ENCODE results near the gene NTMT1. TPM values are rescaled to one million over a fixed set of nuclear protein-coding genes. Genes with fewer than 3 reads are reported as not detected.

NTMT1 gene
- total RNA-seq, 1 donor from 2014 or later, result 15.5 TPM

DNA sequence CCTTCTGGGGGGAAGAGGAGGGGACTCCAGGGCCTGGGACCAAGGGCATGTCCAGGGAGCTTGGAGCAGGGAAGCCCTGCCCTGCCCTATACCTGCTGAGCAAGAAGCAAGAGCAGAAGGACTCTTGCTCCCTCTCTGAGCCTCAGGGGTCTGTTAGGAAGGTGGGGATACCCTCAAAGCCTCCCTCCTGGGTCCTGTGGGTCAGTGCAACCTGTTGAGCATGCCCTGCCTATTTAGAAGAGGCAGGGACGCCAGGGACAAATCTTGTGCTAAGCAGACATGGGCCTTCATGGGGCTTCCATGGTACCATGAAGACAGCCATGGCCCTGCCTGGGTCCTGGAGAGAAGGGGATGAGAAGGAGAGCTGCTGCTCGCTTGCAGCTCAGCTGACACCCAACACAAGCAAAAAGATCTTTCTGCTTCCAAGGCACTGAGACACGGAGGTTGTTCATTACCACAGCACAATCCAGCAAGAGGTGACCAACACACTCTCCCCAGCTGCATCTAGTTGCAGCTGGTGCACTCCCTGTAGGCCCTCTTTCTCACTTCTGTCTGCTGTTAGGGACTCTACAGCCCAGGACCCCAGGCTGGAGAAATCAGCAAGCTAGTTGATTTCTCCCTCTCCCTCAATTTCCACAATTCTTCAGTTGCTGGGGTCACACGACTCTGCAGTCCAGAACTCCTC, 44.3 kb upstream of the NTMT1 start:
- intact Hi-C loops (cut with DNase I), result no loop called here

DNA sequence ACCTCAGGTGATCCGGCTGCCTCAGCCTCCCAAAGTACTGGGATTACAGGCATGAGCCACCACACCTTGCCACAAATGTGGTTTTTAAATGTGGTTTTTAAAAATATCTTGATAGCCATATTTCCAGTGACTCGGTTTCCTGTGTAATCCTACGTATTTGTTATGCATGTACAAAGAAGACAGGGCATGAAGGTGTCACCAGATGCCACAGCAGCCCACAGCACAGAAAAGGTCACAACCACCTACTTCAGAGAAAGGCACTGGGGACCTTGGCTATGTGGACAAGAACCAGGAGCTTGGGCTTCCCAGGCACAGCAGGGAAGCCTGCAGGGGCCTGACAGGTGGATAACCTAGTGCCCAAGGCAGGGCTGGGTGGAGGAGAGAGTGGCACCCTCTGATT, 43.1 kb upstream of the NTMT1 start:
- Histone ChIP-seq H3K4me1 (no peaks in the 10 kb centered on the region), H3K27ac (no peak overlapping the region), H3K9me3 (no peaks in the 10 kb centered on the region), H3K36me3 (no peaks in the 10 kb centered on the region), H3K27me3 (no peaks in the 10 kb centered on the region), H3K4me3 (no peak overlapping the region)
- no peak for DNase-seq (ENCODE audit: extremely low spot score in 2 of 2)
- intact Hi-C loops (cut with DNase I), result no loop called here
- TF ChIP-seq, protein P1, sequence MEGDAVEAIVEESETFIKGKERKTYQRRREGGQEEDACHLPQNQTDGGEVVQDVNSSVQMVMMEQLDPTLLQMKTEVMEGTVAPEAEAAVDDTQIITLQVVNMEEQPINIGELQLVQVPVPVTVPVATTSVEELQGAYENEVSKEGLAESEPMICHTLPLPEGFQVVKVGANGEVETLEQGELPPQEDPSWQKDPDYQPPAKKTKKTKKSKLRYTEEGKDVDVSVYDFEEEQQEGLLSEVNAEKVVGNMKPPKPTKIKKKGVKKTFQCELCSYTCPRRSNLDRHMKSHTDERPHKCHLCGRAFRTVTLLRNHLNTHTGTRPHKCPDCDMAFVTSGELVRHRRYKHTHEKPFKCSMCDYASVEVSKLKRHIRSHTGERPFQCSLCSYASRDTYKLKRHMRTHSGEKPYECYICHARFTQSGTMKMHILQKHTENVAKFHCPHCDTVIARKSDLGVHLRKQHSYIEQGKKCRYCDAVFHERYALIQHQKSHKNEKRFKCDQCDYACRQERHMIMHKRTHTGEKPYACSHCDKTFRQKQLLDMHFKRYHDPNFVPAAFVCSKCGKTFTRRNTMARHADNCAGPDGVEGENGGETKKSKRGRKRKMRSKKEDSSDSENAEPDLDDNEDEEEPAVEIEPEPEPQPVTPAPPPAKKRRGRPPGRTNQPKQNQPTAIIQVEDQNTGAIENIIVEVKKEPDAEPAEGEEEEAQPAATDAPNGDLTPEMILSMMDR (IDR thresholded peaks at IDR 0.05), result no peak
- TF ChIP-seq POLR2AphosphoS5 (IDR thresholded peaks at IDR 0.05; ENCODE audit: insufficient read depth in 1 of 2, low read depth in 1 of 2) (no peak), POLR2A (IDR thresholded peaks at IDR 0.05) (no peak)

More for the DNA sequence above, 44.3 kb upstream of the NTMT1 start:
- Histone ChIP-seq H3K27me3 (no peaks in the 10 kb centered on the region), H3K36me3 (no peaks in the 10 kb centered on the region), H3K27ac (no peak overlapping the region), H3K4me1 (no peaks in the 10 kb centered on the region), H3K9me3 (no peaks in the 10 kb centered on the region), H3K4me3 (no peak overlapping the region)
- DNase-seq (ENCODE audit: extremely low spot score in 2 of 2), result no peak
- no peak for TF ChIP-seq POLR2AphosphoS5 (IDR thresholded peaks at IDR 0.05; ENCODE audit: insufficient read depth in 1 of 2, low read depth in 1 of 2)
- TF ChIP-seq, protein P1 (IDR thresholded peaks at IDR 0.05), result no peak
- TF ChIP-seq POLR2A (IDR thresholded peaks at IDR 0.05), result no peak

DNA sequence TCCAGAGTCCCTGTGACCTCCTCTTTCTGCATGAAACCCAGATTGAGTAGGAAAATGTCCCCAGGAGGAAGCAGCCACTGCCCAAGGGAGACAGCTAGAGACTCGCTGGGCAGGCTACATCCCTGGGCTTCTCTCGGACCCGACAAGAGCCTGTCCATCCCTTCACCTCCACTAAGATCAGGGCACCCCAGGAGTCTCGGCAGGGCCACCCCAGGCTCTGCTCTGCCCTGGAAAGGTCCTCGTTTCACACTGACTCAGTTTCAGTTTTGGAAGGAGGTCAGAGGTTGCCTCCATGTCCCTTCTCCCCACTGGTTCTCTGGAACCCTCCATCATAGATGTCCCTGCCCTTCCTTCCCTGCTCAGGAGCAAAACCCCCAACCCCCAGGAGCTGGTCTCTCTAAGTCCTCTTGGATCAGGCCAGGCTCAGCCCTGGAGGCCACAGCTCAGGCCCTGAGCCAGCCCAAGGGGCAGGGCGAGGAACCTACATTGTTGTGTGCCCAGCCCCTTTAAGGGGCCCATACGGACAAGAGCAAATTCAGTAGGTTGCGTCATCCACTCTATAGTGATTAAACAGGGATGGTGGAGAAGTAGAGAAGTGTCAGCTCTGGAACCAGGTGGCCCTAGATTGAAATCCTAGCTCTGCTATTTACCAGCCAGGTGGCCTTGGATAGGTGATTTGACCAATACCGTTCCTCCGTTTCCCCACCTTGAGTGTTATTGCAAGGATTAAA, 42.5 kb upstream of the NTMT1 start:
- Histone ChIP-seq H3K4me1 (no peaks in the 10 kb centered on the region), H3K36me3 (no peaks in the 10 kb centered on the region), H3K27ac (no peak overlapping the region), H3K9me3 (no peaks in the 10 kb centered on the region), H3K4me3 (no peak overlapping the region), H3K27me3 (no peaks in the 10 kb centered on the region)
- DNase-seq (ENCODE audit: extremely low spot score in 2 of 2), result no peak
- intact Hi-C loops (cut with DNase I), result no loop called here
- TF ChIP-seq POLR2A (IDR thresholded peaks at IDR 0.05), result no peak
- TF ChIP-seq, protein P1 (IDR thresholded peaks at IDR 0.05), result no peak
- TF ChIP-seq POLR2AphosphoS5 (IDR thresholded peaks at IDR 0.05; ENCODE audit: insufficient read depth in 1 of 2, low read depth in 1 of 2), result no peak

DNA sequence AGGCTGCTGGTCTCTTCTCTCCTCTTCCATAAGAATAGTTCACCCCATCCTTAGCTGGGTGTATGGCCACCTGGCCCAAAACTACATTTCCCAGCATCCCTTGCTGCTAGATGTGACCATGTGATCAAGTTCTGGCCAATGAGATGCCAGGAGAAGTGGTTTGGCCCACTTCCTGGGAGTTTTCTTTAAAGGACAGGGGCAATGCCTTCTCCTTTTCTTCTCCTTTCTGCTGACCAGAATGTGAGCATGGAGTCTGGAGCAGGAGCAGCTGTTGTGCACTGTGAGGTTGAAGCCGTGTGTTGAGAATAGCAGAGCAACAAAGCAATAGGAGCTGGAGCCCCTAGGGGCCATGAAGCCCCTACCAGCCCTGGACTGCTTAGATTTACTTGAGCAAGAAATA, 41.8 kb upstream of the NTMT1 start:
- Histone ChIP-seq H3K36me3 (no peaks in the 10 kb centered on the region), H3K9me3 (no peaks in the 10 kb centered on the region), H3K27me3 (no peaks in the 10 kb centered on the region), H3K27ac (peak overlapping the region; percentile 43), H3K4me1 (no peaks in the 10 kb centered on the region), H3K4me3 (no peak overlapping the region)
- intact Hi-C loops (cut with DNase I), result no loop called here
- no peak for DNase-seq (ENCODE audit: extremely low spot score in 2 of 2)
- TF ChIP-seq, protein P1 (IDR thresholded peaks at IDR 0.05), result no peak
- TF ChIP-seq POLR2AphosphoS5 (IDR thresholded peaks at IDR 0.05; ENCODE audit: insufficient read depth in 1 of 2, low read depth in 1 of 2), result peak in 1 of 2 donors; percentile 66

DNA sequence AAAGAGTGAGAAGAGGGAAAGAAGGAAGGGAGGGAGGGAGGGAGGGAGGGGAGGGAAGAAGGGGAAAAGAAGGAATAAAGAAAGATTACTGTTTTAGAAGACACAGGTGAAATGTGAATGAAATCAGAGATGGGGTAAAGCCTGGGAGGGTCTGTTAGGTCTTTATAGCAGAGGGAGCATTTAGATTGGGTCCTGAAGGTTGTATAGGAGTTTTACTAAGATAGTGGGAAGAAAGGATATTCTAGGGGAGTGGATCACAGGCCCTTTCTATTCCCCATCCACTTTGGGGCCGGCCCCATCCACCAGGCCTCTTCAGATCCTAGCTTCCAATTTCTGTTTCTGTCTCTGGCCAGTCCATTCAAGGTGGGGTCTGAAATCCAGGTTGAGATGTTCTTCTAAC, 40.6 kb upstream of the NTMT1 start:
- no peaks in the 10 kb centered on the region for H3K4me1 ChIP-seq
- no peak overlapping the region for H3K4me3 ChIP-seq
- no peak for DNase-seq (ENCODE audit: extremely low spot score in 2 of 2)
- H3K36me3 ChIP-seq, result no peaks in the 10 kb centered on the region
- H3K27me3 ChIP-seq, result no peaks in the 10 kb centered on the region
- H3K9me3 ChIP-seq, result no peaks in the 10 kb centered on the region
- TF ChIP-seq POLR2A (IDR thresholded peaks at IDR 0.05) (no peak), POLR2AphosphoS5 (IDR thresholded peaks at IDR 0.05; ENCODE audit: insufficient read depth in 1 of 2, low read depth in 1 of 2) (no peak)
- TF ChIP-seq, protein P1 (IDR thresholded peaks at IDR 0.05), result no peak
- no peak overlapping the region for H3K27ac ChIP-seq
- intact Hi-C loops (cut with DNase I), result no loop called here
